IPS-NIHi11 (cell line): ENCODE measurements around the gene LCP2.

Experiments
- DNase-seq: peaks from one replicate; pipeline ENCODE4 v3.0.0; 2012; ENCODE audit warnings: mixed read lengths, low spot score

LCP2 gene

DNA sequence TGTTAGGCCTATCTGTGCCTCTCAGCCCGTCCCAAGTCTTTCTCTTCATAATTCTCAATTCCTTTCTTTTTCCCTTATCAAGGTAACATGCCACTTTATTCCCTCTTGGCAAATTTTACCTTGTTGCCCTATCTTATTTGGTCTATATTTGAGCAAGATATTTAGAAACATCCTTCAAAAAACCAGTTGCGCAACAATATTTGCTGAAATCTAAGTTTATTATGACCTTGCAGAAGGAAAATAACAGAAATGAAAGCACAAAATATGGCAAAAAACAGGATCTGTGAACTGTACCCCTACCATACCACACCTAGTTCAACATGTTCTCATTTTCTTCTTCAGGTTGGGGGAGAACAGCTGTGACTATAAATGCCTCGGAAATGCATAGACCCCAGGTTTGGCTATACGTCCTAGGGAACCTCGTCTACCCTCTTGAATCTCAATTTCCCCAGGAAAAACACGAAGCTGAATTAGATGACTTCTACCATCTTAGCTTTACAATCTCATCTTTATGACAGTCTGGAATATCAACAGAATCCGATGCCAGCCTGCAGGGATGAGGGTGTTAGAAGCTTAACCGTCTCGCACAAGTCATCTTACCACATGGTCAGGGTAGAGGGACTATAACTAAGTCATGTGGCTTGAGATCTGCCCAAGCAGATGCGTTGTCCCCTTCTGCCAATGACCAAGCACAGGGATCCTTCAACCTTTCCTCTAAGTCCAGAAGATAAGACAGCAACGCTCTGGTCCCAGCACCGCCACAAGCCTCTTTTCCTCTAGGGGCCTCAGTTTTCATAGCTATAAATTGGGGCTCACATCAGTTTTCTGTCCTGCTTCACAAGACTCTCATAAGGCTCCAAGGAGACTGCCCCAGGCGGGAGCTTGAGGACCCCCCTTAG, 1.3 kb downstream of the LCP2 start:
- DNase-seq, result no peak

DNA sequence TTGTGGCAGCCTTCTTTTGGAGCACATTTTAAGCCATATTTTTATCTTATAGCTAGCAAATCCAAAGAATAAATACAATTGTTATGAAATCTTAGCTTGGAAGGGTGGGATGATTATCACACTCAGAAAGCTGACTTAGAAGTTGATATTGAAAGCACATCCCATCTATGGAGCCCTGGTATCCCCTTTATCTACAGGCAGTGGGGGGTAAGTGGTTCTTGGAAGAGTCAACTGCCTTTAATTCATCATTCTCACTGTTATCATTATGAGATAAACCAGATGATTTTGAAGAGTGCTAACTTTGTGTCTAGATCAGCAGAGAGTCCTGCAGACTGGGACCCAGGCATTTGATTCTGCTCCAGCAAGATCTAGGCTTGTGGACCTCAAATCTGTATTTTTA, 3.0 kb downstream of the LCP2 start:
- DNase-seq, result no peak

DNA sequence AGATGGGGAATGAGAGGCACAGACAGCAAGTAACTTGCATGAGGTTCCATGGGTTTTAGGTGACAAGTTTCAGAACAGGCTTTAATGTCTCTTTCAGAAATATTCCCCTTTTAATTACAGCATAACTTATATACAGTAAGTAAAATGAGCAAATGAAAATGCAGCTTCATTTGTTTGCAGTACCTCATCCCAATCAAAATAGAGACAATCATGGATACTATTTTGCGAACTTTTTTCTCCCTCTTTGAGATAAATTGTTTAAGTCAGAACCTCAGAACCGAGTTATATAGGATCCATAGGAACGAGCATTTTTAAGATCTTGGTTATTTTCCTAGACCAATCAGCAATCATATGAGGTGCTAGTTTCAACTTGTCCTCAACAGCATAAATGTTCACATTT, 3.5 kb downstream of the LCP2 start:
- no peak for DNase-seq

DNA sequence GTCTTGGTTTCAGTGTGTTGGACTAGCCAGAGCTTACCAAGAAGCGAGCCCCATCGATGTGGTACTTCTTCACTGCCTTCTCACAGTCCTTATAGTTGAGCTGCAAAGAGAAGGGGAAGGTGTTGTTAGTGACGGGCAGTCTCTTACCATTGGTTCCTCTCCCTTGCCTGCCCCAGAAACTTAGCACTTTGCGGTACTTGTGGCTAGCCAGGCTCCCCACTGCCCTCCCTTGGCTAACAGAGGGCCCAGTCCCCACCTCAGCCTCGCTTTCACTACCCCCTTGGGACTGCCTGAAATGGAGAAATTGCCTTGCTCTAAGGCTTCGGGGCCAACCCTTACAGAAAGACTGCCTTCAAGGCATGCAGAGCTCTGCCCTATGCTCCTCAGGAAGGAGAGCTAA, 4.3 kb downstream of the LCP2 start:
- no peak for DNase-seq

DNA sequence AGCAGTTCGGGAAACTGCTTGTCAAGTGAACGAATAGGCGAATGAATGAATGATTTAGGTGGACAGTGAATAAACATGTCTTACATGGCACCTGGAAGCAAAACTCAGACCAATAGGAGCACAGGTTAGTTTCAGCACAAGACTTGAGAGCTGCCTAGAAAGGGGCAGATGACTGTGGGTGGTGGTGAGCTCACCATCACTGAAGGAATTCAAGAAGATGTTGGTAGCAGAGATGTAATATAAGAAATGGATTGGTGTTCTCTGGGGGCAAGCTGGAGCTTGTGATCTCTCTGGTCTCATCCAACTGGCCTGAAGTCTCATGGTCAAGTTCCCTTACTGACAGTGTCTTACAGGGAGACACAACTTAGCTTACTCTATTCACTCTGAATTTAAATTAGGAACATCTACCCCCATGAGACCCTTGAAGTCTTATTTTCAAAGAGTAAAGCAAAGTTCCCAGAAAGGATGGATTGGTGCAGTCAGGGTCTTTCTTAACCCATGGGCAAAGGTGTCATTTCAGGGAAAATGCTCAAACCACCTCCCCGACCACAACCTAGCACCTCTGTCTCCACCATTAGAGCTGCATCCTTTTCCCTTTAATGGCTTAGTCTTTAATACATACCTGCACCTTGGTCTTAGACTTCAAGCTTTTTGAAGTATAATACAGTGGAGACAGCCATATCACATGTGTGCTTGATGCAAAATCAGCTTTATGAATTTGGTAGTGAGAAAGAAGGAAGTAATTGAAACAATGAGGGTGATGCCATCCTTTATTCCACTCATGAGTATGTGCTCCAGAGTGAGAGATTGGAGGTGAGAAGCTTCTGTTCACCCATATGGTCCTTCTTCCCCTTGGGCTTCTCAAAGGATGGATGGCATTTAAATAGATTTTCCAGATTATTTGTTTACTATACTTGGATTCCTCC, 5.1 kb downstream of the LCP2 start:
- DNase-seq, result no peak

DNA sequence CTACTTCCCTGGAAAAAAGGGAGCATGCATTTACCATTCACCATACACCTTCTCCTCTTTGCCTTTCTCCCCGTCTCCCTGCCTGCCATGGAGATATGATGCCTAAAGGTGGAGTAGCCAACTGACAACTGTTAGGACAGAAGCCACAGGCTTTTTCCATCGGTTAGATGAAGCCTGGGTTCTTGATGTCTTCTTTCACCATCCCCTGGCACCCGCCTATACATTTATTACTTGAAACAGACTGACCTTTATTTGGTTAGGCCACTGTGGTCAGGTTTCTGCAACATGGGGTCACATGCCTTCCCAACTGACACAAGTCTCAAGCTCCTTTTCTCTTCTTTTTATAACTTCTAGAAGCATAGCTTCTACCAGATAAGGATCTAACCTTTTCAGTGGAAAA, 7.1 kb downstream of the LCP2 start:
- no peak for DNase-seq

DNA sequence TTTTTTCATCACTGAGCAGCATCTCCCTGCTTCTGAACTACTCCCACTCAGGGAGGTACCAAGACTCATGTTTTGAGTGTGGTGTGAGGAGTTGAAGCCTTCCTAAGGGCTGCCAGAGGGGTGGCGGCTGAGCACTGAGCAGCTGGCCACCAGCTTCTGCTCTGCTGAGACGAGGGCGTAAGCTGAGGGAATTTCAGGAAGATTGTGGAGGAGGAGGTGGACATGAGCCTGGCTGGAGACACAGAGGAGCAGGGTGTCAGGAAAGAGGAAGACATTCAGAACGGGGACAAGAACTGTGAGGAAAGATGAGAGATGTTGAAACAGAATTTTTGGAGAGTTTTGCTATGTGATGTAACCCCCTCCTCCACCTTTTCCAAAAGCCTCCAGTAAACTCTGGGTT, 7.8 kb downstream of the LCP2 start:
- no peak for DNase-seq

DNA sequence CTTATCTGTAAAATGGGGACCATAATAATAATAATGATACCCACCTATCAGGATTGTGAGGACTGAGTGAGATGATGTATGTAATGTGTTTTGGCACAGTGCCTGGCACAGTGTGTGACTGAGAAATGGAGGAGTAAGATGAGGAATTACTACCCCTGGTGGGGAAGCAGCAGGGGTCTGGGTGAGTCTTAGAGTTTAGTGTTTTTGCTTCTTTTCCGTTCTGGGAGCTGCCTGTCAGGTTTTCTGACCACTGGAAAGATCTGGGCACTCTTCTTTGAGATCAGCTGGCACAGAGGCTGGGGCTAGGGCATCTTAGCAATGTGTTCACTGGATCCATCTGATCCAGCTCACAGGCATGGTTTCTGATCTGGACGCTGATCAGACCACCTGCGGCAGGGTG, 8.5 kb downstream of the LCP2 start:
- DNase-seq, result no peak

DNA sequence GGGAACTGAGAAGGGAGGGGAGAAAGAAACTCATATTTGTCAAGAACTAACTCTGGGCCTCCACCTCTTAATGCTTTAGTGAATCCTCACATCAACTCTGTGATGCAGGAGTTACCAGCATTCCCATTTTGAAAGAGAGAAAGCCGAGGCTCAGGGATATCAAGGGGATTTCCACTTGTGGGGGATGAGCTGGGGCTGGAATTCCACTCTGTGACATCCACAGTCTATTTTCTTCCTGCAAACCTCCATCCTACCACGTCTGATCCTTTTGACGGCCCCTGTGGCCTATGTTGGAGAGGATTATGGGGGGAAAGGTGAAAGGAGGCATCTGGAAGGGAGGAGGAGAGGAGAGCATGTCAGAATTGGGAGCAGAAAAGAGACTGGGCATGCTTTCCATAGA, 9.0 kb downstream of the LCP2 start:
- DNase-seq, result no peak

DNA sequence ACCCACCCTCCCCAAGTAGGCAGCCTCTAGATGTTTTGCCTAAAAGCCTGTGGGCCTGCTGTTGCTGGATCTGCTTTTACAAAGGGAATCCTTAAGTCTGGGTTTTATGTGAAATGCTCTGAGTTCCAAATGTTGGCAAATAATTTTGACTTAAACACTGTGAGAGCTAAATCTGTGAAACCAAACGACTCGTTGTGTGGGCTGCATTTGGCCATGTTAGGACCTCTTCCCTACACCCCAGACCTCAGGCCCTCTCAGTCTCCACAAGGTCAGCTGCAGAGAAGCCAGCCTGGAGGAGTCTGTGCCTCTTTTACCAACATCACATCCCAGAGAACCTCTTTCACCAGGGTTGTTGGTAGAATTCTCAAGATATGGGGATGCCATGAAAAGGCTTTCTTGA, 9.4 kb downstream of the LCP2 start:
- no peak for DNase-seq

DNA sequence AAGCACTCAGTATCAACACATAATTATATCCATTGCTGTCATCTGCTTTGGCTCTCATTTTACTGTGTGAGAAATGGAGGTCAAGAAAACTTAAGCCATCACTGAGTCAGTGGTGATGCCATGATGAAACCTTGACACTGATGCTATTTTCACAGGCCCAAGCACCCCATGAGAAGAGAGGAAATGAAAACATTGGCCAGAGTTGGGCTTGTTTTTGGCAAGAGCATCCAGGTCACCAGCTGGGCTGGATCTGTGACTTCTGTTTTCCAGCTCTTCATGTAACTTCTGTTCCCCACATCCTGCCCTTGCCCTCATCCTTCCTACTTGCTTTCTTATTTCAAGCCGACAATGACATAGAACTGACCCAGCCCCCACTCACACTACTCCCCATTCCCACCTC, 10.0 kb downstream of the LCP2 start:
- DNase-seq, result no peak

DNA sequence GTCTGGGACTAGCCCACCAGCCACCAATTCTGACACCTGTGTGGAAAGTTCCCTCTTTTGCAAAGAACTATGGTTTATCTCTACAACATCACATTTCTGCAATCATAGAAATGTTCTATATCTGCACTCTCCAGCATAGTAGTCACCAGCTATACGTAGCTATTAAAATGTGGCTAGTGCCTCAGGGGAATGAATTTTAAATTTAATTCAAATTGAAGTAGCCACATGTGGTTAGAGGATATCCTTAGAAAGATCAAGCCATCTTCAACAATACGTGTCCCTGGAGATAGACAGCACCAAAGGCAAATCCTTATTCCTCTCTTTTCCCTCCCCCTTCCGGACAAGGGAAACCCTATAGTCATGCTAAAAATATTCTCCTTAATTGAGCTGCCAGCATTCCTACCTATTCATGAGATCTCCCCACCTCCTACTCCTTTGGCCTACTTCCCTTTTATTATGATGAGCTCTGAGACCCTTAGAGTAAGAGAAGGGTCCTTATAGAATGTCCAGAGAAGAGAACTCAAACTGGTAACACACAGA, 11.1 kb downstream of the LCP2 start:
- DNase-seq, result no peak

DNA sequence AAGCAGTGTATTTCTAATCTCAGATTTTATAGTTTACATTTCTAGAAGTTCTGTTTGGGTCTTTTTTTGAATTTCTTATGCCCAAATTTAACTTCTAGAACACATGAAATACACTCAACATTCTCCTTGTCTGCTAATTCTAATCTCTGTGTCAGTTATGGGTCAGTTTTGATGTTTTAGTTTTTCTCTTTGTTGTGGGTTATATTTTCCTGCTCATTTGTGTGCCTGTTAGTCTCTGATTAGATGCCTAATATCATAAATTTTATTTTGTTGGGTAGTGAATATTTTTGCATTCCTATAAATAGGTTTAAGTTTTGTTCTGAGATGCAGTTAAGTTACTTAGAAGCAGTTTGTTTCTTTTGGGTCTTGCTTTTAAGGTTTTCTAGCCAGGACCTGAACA, 12.4 kb downstream of the LCP2 start:
- DNase-seq, result no peak

DNA sequence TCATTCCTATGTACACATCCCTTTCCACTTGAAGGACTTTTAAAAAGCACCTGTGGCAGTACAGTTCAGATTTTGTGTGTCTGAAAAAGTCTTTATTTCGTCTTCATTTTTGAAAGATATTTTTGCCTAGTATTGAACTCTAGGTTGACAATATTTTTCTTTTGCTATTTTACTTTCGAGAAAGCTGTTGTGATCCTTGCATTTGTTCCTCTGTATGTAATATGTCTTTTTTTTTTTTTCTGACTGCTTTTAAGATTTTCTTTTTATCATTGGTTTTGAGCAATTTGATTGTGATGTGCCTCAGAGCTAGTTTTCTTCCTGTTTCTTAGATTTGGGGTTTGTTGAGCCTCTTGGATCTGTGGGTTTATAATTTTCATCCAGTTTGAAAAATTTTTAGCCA, 13.3 kb downstream of the LCP2 start:
- no peak for DNase-seq

DNA sequence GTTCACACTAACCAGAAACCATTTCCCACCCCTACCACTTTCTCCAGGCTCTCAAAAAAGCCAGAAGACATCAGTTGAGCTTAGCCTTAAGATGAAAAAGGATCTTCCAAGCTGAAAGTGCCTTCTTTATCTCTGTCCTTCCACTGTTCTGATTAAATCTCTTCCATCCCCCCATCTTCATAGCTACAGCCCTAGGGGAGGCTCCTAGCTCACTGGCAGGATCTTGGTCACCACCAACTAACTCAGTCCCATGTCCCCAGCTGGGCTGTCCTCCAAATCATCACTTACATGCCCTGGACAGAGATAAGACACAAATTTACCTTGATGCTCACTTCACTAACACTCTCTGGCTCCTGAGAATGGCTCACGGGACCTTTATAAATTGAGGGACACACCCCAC, 14.3 kb downstream of the LCP2 start:
- no peak for DNase-seq

DNA sequence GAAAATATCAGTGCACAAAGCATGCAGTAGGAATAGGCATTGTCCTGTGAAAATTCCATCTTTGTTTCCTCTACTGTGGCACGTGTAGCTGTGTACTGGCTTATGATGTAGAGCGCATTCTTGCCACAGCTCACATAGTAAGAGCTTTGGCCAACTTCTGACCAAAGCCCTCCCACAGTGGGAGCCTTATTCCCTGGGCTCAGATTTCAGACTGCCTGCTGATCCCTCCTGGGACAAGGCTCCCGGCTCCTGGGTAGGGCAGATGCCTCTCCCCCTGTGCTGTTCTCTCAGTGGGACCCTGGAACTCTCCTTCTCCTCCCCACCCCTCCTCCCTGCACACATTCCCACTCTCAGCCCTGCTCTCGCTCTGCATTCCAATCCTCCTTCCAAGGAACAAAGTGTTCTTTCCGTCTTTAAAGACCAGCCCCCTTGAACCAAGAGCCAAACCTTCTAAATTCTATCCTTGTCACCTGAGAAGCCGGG, 17.5 kb downstream of the LCP2 start:
- DNase-seq, result peak; percentile 61

DNA sequence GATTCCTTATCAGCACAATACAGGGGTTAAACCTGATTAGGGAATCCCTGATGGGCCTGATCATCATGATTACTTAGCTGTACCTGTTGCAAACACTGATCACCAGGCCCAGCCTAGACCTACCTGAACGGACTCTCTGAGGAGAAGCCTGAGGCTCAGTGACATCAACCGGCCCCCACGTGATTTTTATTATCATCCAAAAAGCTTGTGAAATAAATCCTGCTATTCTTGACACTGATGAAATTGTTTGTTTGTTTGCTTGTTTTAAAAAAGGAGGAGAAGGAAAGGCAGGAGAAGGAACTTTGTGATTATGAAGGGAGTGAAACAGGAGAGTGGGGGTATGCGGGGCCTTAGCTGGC, 18.1 kb downstream of the LCP2 start:
- no peak for DNase-seq

DNA sequence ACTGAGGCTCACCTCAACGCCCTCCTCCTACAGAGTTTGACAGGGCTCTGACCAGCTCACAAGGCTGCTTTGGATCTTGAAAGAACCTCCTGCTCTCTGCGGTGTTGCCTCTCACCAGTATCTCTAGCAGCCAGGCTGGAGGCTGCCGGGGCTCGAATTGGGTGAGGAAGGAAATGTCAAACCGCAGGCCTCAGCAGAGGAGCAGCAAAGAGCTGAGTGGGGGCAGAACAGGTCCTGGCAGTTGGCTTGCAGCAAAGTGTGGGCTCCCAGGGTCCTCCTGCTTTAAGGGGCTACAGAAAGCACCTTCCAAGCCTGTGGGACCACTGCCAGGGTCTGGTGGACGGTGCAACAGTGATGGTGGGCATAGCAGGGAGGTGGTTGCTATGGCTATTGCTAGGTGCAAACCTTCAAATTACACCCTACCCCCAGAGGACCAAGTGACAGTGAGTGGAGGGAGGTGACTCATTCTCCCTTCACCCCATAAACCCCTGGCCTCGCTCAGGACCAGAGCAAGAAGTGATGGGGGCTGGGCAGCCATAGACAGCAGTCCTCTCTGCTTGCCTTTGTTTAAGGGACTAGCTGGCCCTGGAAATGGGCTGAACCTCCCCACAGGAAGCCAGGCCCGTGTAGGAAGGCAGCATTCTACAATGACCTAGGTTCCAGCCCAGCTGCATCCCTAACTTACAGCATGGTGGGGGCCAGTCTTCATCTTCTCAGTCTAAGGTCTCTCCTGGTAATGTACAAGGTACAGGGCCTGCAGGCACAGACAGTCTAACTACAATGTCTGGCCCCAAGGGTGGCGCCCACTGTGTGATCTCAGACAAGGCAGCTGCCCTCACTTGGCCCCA, 18.7 kb downstream of the LCP2 start:
- no peak for DNase-seq

DNA sequence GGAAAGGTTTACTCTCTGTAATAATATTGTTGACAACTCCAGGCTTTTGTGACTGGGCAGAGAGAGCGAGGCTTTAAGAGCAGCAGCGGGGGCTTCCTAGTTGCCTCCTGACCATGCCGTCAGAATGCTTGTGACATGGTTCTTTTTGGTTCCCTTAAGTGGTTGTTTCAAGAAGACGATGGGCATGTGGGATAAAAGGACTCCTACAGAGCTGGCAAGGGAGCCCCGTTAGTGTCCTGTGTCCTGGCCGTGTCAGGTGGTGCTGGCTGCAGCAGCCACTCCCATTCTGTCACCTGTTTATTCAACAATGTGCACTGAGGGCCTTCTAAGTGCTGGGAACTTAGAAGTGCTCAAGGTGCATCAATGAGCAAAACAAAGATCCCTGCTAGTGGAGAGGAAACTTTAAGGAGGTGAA, 19.7 kb downstream of the LCP2 start:
- DNase-seq, result no peak

DNA sequence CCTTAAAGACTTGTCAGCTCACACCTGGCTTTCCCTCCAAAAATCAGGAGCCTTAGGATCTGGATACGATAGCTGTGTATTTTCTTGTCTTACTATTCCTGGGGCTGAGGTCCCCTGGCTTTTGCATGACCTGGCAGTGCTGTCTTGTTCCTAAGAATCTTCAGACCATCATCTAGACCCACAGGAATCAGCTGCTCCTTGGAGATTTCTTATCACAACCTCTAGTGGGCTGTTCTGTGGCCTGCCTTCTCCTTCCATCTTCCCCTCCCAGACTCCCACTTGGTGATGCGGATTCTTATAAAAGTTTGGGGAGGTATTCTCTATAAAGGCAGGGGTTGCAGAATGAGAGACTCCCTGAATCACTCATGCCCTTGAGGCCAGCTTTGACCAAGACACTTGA, 21.4 kb downstream of the LCP2 start:
- no peak for DNase-seq

DNA sequence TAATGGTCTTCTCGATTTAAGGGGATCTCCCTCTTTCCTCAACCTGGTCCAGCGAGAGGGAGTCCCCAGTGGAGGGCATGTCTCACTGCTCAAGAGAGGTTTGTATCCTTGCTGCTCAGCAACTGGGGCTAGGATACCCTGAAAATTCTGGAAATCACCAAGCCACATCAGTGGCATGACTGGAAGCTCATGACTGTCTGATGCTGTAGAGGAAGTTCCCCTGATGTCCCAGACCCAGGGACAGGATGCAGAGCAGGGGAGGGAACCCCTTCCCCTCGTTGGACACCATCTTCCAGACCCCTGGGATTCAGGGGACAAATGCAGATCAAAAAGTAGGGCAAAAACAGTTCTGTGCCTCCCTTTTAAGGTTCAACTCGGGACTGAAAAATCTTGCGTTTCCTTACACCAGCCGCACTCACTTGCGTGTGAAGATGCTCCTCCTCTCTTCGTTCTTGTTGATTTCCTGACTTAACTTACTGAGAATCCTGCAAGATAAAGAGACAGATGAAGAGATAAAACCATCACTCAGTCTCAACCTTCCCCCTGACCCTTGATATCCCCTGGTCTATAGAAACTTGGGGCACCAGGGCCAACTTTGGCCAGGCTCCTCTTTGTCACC, 22.1 kb downstream of the LCP2 start:
- DNase-seq, result no peak
